H54 (cell line): ENCODE measurements around the gene RBM26.

ENCODE experiments used
- DNase-seq: peaks from one replicate; pipeline ENCODE4 v3.0.0; 2011; ENCODE audit warnings: low spot score, mixed read lengths; ENCODE audit not compliant: insufficient read length
- FAIRE-seq: peaks from 3 replicates; lab custom pipeline; 2011; peaks lifted over from hg19 to GRCh38; lab: Jason Lieb, UNC
- POLR2A ChIP-seq: IDR thresholded peaks from 2 replicates; pipeline ENCODE4 v1.6.1; 2011; ENCODE audit warnings: low read depth, mild to moderate bottlenecking, low read length

RBM26 gene

DNA sequence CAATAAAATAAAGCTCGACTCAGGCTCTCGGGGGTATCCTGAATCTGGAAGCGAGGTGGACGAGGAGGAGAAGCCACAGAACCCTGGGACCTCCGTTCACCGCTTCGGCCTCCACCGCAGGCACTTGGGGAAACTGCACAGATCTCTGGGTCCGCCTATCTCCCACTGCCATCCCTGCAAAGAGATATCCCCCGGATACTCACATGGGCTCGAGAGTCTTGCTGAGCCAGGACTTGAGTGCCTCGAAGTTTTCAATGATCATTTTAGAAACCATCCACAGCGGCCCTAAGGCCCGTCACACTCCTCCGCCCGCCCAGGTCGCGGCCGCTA lies 589 bp downstream of the RBM26 start:
- no peak for TF ChIP-seq POLR2A
- FAIRE-seq: no peak
- DNase-seq: peak; percentile 14

DNA sequence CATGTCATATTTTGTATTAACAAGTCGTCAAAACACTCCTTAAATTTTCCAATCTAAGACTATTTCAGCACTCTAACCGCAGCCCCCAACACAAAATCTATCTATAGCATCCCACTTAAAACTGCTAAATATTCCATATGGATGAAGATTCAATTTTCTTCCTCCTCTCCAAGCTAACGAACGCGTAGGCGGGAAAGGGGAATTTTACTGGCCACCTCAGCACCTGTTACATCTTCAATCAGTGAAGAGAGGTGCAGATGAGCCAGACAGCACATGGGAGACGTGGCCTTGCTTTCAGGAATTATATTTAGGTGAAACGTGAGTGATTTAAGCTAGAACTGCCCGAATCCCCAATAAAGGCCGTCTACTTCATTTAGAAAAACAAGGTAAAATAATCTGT lies 1.1 kb downstream of the RBM26 start:
- no peak for TF ChIP-seq POLR2A
- DNase-seq: no peak
- FAIRE-seq: peak; percentile 11

GRCh38 chr13:79404361-79404760 lies 1.7 kb downstream of the RBM26 start:
- DNase-seq (no peak), FAIRE-seq (peak; percentile 84)
- TF ChIP-seq POLR2A: no peak

GRCh38 chr13:79403113-79403512 lies 2.9 kb downstream of the RBM26 start:
- FAIRE-seq (no peak), DNase-seq (no peak)
- no peak for TF ChIP-seq POLR2A

GRCh38 chr13:79402679-79403078 lies 3.4 kb downstream of the RBM26 start:
- DNase-seq (no peak), FAIRE-seq (no peak)
- TF ChIP-seq POLR2A: no peak

DNA sequence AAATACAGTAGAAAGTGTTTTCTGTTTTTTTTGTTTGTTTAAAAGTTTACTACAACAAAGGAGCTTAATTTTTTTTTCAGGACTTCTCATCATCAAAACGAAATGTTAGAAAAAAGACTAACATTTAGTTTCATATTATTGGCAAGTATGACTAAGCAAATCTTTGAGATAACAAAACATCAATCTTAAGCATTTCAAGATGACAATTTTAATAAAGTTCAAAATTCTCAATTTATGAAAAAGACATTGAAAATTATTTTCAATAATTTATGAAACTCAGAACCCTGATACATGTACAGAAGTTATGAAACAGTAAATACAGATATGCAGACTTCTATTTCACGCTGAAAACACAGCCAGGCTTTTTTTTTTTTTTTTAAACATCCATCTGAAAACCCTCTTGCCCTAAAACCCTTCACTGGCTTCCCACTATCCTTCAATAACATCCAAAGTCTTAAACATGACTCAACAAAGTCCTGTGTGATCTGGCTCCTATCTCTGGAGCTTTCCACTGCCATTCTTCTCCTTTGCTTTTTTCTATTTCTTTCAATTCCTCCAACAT lies 3.9 kb downstream of the RBM26 start:
- DNase-seq: no peak
- no peak for FAIRE-seq
- TF ChIP-seq POLR2A: no peak

DNA sequence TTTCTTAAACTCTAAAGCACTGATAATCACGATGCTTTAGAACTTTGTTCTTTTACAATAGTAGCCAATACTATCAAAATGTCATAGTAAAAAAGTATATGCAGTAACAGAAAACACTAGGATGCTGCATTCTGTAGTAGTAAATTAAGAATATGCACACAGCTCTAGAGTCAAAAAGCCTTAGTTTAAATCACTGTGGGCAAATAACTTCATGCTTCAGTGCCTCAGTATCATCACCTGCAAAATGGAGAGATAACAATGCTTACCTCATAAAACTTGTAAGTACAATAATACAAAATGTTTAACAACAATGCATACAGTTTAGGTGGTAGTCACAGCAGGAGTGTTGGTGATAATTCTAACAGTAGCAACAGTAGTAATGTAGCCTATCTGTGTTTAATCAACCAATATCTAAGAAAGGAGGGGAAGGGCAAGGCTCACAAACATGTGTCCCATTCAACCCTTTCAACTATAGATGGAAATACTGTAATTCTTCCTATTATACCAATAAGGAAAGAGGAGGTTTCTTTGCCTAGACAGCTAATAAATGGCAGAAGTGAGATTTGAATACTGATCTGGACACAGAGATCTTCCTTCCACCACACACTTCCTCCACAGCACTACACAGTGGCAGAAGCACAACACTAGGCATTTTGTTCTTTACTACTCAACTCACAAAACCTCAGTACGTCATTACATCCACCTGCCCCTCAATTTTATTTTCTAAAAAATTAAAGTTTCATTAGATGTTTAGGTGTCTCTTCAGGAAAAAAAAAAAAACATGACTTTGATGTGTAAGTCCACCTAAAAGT lies 4.6 kb downstream of the RBM26 start:
- FAIRE-seq (peak; percentile 75), DNase-seq (no peak)

DNA sequence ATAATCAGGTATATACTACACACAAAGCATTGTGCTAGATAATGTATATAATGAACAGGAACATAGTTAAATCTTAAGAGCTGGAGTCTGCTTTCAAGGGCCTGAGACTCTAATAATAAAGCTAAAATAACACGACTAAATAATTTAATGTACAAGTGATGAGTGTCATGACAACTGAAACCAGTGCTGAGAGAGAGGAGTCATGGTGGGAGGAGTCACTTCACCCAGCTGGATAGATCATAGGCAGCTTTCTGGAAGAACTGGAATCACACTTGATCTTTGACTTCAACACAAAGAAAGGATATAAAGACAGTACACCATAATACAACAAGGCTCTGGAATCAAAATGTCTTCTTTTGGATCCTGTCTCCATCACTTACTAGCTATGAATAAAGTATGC lies 7.1 kb downstream of the RBM26 start:
- no peak for DNase-seq
- no peak for TF ChIP-seq POLR2A
- no peak for FAIRE-seq

More for the DNA sequence above, 4.6 kb downstream of the RBM26 start:
- TF ChIP-seq POLR2A: no peak

- no peak for TF ChIP-seq POLR2A
- FAIRE-seq (no peak), DNase-seq (no peak)
Measured at GRCh38 chr13:79398127-79398526, 7.9 kb downstream of the RBM26 start.

GRCh38 chr13:79395881-79396280 lies 10.2 kb downstream of the RBM26 start:
- peak; percentile 43 for FAIRE-seq
- no peak for TF ChIP-seq POLR2A

DNA sequence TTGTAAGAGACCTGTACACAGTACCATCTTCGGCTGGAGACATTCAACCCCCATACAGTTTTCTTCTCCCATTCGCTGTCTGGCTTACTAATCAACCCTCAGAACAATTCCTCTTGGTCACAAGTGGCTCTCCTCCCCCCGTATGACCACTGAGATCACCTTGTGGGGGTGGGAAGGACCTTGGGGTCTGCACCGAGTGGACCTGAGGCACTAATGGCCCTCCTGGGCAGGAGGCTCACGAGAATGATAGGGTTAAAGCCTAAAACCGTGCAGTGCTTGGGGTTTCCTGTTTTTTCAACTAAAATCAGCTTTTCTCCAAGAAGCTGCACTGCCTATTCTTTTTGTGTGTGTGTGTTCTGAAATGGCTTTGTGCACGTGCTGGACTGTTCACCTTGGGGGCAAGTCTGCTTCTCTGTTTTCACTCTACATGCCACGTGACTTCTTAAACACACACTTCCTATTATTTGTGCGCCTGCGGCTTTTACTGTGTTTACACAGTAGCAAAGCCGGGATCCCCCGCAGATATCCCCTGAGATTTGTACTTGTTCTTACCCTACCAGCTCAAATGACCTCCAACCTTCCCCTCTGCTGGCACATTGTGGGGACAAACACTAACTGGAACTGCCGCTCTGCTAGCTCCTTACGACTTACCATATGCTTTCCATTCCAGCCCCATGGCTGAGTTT lies 12.3 kb downstream of the RBM26 start:
- DNase-seq: no peak
- no peak for FAIRE-seq
- no peak for TF ChIP-seq POLR2A

More at GRCh38 chr13:79395881-79396280, 10.2 kb downstream of the RBM26 start:
- no peak for DNase-seq

GRCh38 chr13:79392882-79393563 lies 13.0 kb downstream of the RBM26 start:
- DNase-seq: no peak
- TF ChIP-seq POLR2A: no peak
- peak; percentile 93 for FAIRE-seq

GRCh38 chr13:79389026-79389425 lies 17.0 kb downstream of the RBM26 start:
- no peak for FAIRE-seq
- TF ChIP-seq POLR2A: no peak
- DNase-seq: no peak

GRCh38 chr13:79387853-79388252 lies 18.2 kb downstream of the RBM26 start:
- no peak for DNase-seq
- TF ChIP-seq POLR2A: no peak
- peak; percentile 43 for FAIRE-seq
